ENCODE measurements around the gene ELOF1.

ELOF1 gene

GRCh38 chr19:11535792-11536595 lies 23.0 kb downstream of the ELOF1 start:
- peak; percentile 89 for DNase-seq (ENCODE audit: low spot score)
- no peak for FAIRE-seq

- FAIRE-seq: no peak
- DNase-seq (ENCODE audit: low spot score): no peak
Measured at GRCh38 chr19:11534948-11535347, 24.1 kb downstream of the ELOF1 start.

GRCh38 chr19:11534538-11534937 lies 24.5 kb downstream of the ELOF1 start:
- DNase-seq (ENCODE audit: low spot score) (no peak), FAIRE-seq (no peak)

- FAIRE-seq: no peak
- peak; percentile 46 for DNase-seq (ENCODE audit: low spot score)
Measured at GRCh38 chr19:11530432-11530831, 28.6 kb downstream of the ELOF1 start.

GRCh38 chr19:11528551-11529341 lies 30.3 kb downstream of the ELOF1 start, which contains the start of gene ECSIT:
ECSIT (minus strand) TSS chr19:11529134; CDS start chr19:11519170, 9,964 bp downstream.
- FAIRE-seq: no peak
- peak; percentile 91 for DNase-seq (ENCODE audit: low spot score)

GRCh38 chr19:11519138-11519537 lies 39.9 kb downstream of the ELOF1 start:
- FAIRE-seq: no peak
- no peak for DNase-seq (ENCODE audit: low spot score)

GRCh38 chr19:11513946-11514345 lies 45.1 kb downstream of the ELOF1 start:
- no peak for DNase-seq (ENCODE audit: low spot score)
- no peak for FAIRE-seq

GRCh38 chr19:11510444-11510843 lies 48.6 kb downstream of the ELOF1 start:
- no peak for DNase-seq (ENCODE audit: low spot score)
- FAIRE-seq: no peak

GRCh38 chr19:11507370-11508078 lies 51.5 kb downstream of the ELOF1 start:
- no peak for FAIRE-seq
- no peak for DNase-seq (ENCODE audit: low spot score)

- FAIRE-seq (no peak), DNase-seq (ENCODE audit: low spot score) (no peak)
Measured at GRCh38 chr19:11506967-11507366, 52.1 kb downstream of the ELOF1 start.

- DNase-seq (ENCODE audit: low spot score) (no peak), FAIRE-seq (no peak)
Measured at GRCh38 chr19:11506101-11506555, 52.9 kb downstream of the ELOF1 start.

GRCh38 chr19:11505504-11506100 lies 53.4 kb downstream of the ELOF1 start, which contains the start of gene ZNF653:
ZNF653 (minus strand) TSS chr19:11505839; CDS start chr19:11505786, 53 bp downstream.
- FAIRE-seq (no peak), DNase-seq (ENCODE audit: low spot score) (peak; percentile 91)

- peak; percentile 95 for DNase-seq (ENCODE audit: low spot score)
- FAIRE-seq: no peak
Measured at GRCh38 chr19:11505032-11505503, 54.0 kb downstream of the ELOF1 start.

- no peak for DNase-seq (ENCODE audit: low spot score)
- FAIRE-seq: no peak
Measured at GRCh38 chr19:11504502-11505031, 54.5 kb downstream of the ELOF1 start.

All from urothelium cell line (cell line).